NCI-H2029 treated with DMSO at 0.1 percent for 48 hours (cell line): ENCODE measurements around the gene STK11.

ENCODE experiments used
- DNase-seq: peaks from one replicate; lab custom pipeline; 2025; lab: John Stamatoyannopoulos, UW

Gene STK11

DNA sequence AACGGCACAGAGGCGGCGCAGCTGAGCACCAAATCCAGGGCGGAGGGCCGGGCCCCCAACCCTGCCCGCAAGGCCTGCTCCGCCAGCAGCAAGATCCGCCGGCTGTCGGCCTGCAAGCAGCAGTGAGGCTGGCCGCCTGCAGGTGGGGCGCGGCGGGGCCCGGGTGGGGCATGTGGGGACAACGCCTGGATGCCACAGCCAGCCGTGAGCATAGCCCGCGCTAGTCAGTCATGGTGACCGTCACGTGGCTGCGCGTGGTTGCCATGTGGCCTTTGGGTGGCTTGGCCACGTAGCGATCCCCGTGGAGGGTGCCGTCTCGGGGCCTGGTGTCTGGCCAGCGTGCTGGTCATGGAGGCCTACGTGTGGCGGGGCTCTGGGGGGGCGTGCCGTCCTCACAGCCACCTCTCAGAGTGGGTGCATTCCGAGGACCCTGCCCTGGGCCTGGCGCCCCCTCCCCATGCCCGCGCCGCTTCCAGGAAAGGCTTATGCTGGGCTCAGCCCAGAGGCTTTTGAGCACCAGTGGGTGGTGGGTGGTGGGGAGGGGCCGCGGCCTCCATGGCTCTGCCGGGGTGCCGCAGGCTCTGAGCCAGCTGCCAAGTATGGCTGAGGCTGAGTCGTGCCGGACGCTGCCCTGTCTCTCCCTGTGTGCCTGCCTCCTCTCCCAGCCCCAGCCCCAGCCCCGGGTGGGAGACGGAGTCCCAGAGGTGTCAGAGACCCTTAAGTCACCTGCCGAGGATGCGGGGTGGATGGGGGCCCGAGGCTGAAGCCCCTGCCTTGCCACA is 21.1 kb downstream of the STK11 start:
- no peak for DNase-seq

GRCh38 chr19:1227304-1228054 is 21.9 kb downstream of the STK11 start:
- no peak for DNase-seq

- no peak for DNase-seq
Measured at GRCh38 chr19:1228161-1228957, 22.8 kb downstream of the STK11 start.

DNA sequence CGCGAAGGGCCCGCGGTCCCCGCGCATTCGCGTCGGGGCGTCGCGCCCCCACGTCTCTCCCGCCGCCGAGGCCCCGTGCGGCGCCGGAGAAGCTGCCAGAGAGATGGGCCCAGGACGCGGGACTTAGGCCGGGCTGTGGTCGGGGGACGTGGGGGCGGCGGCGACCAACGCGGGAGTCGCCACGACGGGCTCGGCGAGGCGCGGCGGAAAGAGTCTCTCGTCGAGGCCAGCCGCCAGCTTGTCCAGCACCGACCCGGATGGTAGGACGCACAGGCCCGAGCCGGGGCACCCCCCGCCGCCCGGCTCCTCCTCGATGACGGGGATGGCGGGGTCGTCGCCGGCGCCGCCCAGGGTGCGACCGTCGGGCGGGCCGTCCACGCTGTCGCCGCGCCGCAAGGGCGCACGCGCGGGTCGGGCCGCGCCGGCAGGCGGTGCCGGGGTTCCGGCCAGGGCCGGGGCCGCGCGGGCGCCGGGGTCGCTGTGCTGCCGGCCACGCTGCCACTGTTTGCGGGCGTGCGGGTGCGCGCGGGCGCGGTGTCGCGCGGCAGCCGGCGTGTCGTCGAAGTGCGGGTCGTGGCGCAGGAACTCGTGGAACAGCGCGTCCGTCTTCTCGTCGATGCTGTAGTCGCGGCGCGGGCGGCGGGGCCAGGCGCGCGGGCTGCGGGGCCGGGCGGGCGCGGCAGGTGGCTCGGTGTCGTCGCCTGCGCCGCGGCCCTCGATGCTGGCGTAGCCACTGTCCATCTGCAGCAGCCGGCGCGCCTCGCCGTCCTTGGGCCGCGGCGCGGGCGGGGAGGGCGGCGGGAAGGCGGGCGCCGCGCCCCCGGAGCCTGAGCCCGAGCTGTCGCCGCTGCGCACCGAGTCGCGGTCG is 23.7 kb downstream of the STK11 start:
- DNase-seq: no peak

DNA sequence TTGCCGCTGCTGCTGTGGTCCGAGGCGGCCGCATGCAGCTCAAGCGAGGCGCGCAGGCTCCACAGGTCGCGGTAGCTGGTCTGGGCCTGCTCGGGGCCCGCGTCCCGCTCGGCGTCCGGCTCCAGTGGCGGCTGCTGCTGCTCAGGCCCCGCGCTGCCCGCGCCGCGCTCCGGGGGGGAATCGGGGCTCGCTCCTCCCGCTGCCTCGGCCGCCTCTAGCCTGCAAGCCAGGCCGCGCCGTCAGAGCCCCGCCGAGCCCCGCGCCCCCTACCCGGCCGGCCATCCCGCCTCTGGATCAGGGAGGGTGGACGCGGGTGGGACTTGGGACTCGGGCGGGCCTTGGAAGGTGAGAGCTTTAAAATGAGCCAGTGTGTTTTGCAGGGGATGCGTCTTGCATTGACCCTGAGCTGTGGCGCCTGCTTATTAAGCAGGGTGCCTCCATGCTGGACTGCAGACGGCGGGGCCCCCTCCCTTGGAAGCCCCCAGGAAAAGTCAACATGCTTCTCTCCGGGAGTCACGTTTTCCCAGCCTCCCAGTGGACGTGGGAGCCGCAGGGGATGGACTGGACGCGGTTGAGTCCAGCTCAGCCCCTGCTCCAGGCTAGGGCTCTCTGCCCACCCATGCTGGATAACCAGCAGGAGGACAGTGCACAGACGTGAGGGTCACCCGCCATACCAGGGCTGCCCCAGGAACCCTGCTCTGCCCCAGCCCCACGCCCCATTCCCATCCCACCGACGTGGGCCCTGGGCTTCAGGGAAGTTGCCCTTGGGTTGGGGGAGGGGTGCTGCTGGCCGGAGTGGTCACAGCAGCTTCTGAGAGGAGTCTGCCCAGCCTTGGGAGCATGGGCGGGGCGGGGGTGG is 24.6 kb downstream of the STK11 start:
- no peak for DNase-seq

DNA sequence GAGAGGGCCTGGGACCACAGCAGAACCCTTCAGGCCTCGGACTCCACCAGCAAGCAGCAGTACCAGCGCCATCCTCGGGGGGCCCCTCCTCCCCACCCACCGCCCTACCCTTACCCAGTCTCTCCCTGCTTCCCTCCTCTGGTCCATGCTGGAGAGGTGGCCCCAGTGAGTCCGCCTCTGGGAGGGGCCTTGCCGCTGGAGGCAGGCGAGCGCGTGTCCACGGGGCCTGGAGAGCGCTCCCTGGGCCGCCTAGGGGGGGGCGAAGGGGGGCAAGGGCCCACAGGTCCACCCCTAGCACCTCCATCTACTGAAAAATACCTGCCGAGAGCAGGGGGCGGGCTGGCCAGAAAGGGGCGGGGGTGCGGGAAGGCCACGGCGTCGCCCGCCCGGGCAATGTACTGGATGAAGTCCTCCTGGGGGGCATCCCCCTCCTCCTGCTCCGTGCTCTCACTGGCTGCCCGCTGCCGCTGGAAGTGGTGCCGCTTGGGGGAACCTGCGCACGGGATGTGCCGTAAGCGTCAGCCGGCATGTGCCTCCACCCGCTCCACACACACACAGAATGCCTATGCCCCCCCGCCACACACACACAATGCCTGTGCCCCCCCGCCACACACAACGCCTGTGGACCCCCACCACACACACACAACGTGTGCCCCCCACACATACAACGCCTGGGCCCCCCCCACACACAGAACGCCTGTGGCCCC is 25.4 kb downstream of the STK11 start:
- no peak for DNase-seq

DNA sequence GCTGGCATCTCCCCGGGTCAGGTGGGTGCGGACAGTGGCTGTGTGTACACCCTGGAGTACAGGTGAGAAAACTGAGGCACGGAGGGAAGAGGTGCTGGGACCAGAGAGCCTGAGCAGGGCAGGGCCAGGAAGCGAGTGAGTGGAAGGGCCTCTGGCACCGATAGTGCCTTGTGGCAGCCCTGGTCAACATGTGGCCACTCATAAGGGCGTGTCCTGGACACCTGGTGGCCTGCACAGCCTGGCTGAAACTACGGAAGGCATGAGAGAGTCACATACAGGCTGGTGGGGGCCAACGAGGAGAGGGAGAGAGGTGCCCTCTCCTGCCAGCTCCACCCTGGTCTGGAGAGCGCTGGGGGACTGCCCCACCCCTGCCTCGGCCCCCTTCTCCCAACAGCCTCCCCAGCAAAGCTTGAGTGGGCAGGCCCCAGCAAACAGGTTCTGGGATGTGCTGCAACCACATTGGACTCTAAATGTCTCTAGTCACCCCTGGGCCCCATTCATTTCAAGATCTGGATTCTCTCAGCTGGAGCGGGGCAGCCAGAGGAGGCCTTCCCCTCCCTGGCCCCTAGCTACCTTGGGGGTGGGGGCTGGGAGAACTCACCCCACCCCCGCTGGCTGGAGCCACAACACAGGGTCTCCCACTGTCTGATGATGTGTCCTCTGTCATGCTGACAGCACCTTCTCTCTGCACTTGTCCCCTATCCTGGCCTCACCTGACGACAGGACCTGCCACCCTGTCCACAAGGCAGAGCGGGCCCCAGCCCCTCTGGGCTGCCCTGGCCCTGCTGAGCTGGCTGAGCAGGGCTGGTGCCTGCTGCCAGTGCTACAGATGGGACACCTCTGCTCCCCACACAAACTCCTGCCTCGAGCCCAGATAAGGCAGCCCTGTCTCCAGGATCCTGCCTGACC is 26.4 kb downstream of the STK11 start:
- no peak for DNase-seq

DNA sequence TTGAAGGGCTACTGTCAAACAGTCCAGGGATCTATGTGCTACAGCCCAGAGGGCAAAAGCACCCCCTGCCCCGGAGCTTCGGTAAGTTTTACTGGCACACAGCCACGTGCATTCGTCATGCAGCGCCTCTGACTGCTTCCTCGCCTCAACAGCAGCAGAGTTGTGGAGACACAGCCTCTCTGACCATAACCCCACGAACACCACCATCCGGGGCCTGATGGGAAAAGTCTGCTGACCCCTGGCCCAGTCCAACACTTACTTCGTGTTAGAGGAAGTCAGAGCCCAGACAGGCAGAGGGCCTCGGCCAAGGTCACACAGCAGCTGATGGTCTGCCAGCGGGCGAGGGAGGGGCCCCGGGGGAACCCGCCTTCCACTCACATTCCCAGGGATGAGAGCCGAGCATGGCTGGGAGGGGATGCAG is 27.1 kb downstream of the STK11 start:
- DNase-seq: no peak

DNA sequence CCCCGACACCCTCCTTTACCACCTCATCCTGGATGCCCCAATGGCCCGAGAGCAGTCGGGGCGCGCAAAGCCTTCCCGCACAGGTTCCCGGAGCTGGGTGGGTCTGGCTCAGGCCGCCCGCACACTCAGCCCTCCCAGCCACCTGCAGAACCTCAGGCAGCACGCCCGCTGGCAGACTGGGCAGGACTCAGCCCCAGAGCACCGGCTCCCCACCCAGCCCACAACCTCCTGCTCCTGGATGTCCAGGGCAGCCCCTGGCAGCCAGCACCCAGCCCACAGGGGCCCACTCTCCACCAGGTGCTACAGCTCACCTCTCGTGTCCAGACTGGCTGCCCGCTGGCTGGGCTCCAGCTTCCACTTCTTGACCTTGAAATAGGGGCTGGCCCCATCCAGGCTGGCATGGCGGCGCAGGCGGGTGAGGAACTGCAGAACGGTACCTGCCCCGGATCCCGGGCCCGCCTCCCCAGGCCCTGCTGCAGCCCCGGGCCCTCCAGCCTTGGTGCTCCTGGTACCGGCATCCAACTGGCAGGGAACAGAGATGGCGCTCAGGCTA is 27.6 kb downstream of the STK11 start:
- DNase-seq: no peak

- DNase-seq: no peak
Measured at GRCh38 chr19:1234051-1234954, 28.7 kb downstream of the STK11 start.

DNA sequence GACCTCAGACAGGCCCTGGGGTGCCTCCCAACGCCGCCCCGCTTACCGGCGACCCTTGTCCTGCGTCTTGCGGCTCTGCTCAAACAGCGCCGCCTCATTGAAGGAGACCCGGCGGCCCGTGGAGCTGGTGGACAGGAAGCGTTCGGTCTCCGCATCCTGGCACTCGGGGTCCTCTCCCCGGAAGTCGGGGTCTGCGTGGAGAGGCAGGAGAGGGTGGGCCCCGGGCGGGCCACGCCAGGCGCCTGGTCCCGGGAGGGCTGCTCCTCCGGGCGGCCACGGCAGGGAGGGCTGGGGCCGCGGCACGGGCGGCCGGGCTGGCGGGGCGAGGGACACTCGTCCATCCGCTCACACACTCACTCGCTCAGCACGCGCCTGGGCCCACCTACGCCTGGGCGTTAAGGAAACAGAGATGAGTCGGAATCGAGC is 29.4 kb downstream of the STK11 start:
- DNase-seq: no peak

- no peak for DNase-seq
Measured at GRCh38 chr19:1235625-1236538, 30.3 kb downstream of the STK11 start.

GRCh38 chr19:1236576-1236975 is 31.0 kb downstream of the STK11 start:
- DNase-seq: no peak

DNA sequence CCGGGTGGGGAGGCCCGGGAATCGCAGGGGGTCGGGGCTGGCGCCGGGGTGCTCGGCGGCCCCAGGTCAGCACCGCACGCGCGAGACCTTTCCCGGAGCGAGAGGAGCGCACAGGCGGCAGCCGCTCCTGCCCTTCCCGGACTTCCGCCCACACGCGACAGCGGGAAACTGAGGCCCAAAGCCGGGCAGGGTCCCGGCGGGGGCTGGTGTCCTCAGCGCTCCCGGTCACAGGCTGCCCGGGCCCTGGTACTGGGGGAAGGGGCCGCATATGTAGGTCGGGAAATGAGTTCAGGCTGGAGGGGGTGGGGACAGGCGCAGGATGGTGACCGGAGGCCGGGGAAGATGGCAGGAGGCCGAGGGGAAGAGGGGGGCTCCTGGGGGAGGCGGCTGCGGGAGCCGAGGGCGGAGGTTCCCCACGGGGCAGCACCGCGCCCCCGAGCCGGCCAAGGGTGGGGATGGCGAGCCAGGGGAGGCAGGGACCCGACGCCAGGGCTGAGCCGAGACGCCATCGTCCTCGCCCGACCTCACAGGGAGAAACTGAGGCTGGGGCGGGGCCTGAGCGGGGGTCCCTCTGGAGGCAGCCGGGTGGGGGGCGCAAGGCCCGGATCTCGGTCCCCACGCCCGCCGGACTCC is 31.6 kb downstream of the STK11 start:
- no peak for DNase-seq

DNA sequence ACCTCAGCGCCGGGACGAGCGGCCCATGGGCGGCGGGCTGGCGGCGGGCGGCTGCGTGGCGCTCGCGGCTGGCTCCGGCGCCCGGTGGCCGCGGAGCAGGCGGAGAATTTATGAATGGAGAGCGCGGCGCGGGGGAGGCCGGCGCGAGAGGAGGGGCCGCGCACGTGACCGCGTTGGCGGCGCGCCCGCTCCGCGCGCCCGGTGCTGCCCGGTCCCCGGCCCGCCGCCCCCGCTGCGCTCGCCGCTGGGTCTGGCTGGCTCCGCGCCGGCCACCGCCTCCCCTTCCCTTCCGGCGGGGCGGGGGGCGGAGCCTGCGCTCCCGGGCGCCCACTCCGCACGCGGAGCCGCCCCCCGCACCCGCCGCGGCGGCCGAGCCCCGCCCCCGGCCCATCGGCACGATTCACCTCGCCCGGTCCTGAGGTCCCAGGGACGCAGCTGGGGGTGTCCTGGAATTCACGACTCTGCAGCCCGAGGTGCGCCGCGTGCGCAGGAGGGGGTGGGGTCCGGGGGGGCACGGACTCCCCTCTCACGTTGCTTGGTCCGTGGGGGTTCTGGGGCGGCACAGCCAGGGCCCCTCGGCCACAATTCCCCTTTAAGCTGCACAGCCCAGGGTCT is 32.3 kb downstream of the STK11 start, which contains the start of gene CBARP:
Gene CBARP, minus strand, starts transcription at position 252 of the 615 bp plus-strand sequence. CDS start 1,905 bp downstream, outside the sequence.
- no peak for DNase-seq
